ENCODE results near the gene GREM1. TPM values are rescaled to one million over a fixed set of nuclear protein-coding genes. Genes with fewer than 3 reads are reported as not detected.

The GREM1 gene
- total and polyA plus RNA-seq, 12 donors, result 0.08 to 1.0 (median 0.69) TPM; not detected in 1

DNA sequence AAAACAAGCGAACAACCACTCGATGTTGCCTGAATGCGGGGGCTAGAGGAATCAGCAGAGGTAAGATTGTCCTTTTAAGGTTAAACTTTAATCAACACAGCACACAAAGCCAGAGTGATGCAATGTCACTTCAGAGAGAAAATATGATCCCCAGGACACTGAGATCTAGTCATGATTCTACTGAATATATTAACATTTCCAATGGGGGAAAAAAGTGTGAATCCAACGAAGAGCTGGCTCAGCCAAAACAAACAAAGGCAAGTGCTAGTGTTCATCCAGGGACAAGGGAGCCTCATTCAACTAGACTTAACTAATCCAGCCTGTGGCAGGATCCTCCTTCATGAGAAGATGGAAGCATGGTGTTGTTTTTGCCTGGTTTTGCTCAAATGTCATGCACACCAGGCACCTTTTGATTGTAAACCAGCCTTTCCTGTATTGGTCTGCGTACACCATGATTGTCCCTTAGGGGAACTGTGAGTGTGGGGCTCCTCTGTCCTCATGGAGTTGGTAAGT, 40.5 kb upstream of the GREM1 start:
- no peak overlapping the region for H3K4me3 ChIP-seq
- no peaks in the 10 kb centered on the region for H3K9me3 ChIP-seq (replicated peaks in 1 of 3)
- no peaks in the 10 kb centered on the region for H3K36me3 ChIP-seq (replicated peaks in 1 of 2)
- no peak for DNase-seq
- H3K27me3 ChIP-seq, result no peaks in the 10 kb centered on the region
- 75 to 85% (median 77%) methylated on average over 5 of the region's 5 CpGs for WGBS, 4 donors
- no peak for TF ChIP-seq POLR2A (IDR thresholded peaks at IDR 0.05)
- H3K4me1 ChIP-seq (replicated peaks in 1 of 2), result peaks cover 1% of the 10 kb centered on the region in 2 donors
- H3K27ac ChIP-seq, result no peak overlapping the region
- intact Hi-C loops (cut with DNase I), result no loop called here

DNA sequence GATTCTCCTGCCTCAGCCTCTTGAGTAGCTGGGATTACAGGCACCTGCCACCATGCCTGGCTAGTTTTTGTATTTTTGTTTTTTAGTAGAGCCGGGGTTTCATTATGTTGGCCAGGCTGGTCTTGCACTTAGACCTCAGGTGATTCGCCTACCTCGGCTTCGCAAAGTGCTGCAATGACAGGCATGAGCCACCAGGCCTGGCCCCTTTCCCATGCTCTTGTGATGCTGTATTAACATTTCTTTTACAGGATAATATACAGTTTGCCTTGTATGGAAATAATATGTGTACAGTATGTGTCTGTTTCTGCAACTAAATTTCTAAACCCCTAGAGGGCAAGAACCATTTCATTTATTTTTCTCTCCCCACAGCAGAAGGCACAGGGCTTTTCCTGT, 38.5 kb upstream of the GREM1 start:
- H3K27ac ChIP-seq, result no peak overlapping the region
- H3K27me3 ChIP-seq, result no peaks in the 10 kb centered on the region
- no peaks in the 10 kb centered on the region for H3K9me3 ChIP-seq (replicated peaks in 1 of 3)
- no peaks in the 10 kb centered on the region for H3K36me3 ChIP-seq (replicated peaks in 1 of 2)
- no peak for DNase-seq
- 93 to 96% (median 94%) methylated on average over 4 of the region's 4 CpGs for WGBS, 4 donors
- H3K4me1 ChIP-seq (replicated peaks in 1 of 2), result peaks cover 3 to 10% of the 10 kb centered on the region in 2 donors
- TF ChIP-seq CTCF (IDR thresholded peaks at IDR 0.05) (no peak), POLR2A (IDR thresholded peaks at IDR 0.05) (no peak)
- no peak overlapping the region for H3K4me3 ChIP-seq
- intact Hi-C loops (cut with DNase I), result no loop called here

DNA sequence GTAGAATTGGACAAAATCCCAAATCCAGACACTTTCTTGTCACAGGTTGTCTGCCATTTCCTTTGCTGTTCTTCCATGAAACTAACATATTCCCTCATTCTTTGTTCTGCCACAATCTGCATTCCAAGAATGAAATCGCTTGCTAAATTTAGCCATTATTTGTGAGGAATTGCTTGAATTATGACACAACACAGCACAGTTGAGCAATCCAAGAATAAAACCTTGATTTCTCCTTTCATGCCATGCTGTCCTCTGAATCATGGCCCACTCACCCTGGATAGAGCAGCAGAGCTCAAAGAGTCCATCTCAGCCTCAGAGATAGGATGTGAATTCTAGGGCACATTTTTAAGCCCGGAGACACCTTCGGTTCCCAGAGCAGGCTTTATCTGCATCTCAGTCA, 35.2 kb upstream of the GREM1 start:
- H3K4me1 ChIP-seq (replicated peaks in 1 of 2), result peaks cover 3 to 10% of the 10 kb centered on the region in 2 donors
- TF ChIP-seq CTCF (IDR thresholded peaks at IDR 0.05), result no peak
- no peak for TF ChIP-seq POLR2A (IDR thresholded peaks at IDR 0.05)
- intact Hi-C loops (cut with DNase I), result no loop called here
- 46 to 61% (median 58%) methylated on average over 3 of the region's 3 CpGs for WGBS, 4 donors
- H3K27me3 ChIP-seq, result no peaks in the 10 kb centered on the region
- no peaks in the 10 kb centered on the region for H3K36me3 ChIP-seq (replicated peaks in 1 of 2)
- no peaks in the 10 kb centered on the region for H3K9me3 ChIP-seq (replicated peaks in 1 of 3)
- no peak overlapping the region for H3K4me3 ChIP-seq
- peak; percentile 37 to 69 (median 62) for DNase-seq
- H3K27ac ChIP-seq, result peak overlapping the region in 1 of 5 donors; percentile 63

DNA sequence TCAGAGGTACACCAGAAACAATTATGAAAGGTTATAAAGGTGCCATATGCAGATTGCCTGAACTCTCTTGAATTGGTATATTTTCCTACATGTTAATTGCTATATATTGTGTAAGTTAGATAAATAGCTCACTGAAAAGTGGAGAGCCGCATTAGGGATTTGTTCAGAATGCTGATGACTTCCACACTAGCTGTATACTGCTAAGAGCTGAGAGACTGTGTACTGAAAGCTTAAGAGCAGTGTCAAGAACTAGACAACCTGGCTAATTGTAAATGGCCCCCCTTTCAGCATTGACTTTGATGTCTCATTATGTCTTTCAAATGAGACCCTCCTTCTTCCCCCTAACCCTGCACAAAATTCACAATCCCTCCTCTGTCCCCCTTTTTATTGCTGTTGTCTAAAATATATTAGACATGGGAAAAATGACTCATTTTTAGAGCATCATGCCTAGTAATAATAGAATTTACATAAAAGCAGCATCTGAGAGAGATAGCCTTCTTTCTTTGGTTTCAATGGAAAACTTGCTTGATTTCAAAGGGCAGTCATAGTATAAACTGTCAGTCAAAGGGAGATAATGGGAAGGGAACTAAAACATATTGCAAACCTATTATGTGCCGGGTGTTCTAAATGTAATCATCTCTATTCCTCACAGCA, 34.7 kb upstream of the GREM1 start:
- intact Hi-C loops (cut with DNase I), result no loop called here

More for the DNA sequence above, 34.7 kb upstream of the GREM1 start:
- no peak overlapping the region for H3K4me3 ChIP-seq
- H3K36me3 ChIP-seq (replicated peaks in 1 of 2), result no peaks in the 10 kb centered on the region
- H3K27me3 ChIP-seq, result no peaks in the 10 kb centered on the region
- peaks cover 3 to 10% of the 10 kb centered on the region in 2 donors for H3K4me1 ChIP-seq (replicated peaks in 1 of 2)
- WGBS, 4 donors, result 90 to 93% (median 92%) methylated on average over 2 of the region's 2 CpGs
- no peaks in the 10 kb centered on the region for H3K9me3 ChIP-seq (replicated peaks in 1 of 3)
- no peak overlapping the region for H3K27ac ChIP-seq
- no peak for DNase-seq
- no peak for TF ChIP-seq POLR2A (IDR thresholded peaks at IDR 0.05)
- no peak for TF ChIP-seq CTCF (IDR thresholded peaks at IDR 0.05)

All from adrenal gland (tissue), 12 donors.